Measurements from ENCODE around the gene TLL2.
A peak's percentile ranks its signal among the peaks of the same experiment; 100 is the strongest.

The TLL2 gene

DNA sequence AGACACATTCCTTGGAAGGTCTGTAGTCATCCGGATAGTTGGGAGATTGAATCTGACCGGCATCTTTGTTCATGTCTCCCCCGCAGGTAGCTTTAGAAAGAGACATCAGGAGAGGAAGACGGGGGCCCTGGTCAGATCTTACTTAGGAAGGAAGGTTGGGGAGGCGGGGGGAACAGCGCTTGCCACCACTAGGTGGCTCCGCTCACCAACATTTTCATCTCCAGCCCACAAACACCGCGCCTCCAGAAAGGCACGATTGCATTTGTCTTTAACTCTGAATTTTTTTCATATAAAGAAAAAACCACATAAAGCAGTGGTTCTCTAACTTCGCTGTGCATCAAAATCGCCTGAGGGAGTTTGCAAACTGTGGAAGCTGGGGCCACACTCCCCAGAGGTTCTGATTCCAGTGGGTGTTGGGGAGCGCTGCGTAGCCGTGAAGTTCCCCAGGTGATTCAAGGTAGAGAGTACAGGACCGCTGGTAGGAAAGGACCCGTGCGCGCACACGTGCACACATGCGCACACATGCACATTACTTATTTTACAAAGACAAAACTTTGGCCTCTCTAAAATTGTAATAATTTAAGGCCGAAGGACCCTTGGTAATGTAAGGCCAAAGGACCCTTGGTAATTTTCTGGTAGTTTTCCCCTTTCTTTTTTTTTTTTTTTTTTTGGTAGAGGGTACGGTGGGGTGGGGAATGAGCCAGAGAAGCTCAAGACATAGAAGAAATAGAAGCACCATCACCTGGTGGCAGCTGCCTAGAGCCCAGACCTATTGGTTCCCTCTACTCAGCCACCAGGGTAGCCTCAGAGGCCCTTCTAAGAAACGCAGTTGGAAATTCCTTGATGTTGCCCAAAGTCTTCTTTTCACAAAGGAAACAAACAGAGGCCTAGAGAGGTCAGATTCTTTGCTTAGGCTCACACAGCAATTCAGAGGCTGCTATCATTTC lies 117.5 kb downstream of the TLL2 start:
- DNase-seq (ENCODE audit: low read depth in 2 of 2), result peak; percentile 42 to 44

DNA sequence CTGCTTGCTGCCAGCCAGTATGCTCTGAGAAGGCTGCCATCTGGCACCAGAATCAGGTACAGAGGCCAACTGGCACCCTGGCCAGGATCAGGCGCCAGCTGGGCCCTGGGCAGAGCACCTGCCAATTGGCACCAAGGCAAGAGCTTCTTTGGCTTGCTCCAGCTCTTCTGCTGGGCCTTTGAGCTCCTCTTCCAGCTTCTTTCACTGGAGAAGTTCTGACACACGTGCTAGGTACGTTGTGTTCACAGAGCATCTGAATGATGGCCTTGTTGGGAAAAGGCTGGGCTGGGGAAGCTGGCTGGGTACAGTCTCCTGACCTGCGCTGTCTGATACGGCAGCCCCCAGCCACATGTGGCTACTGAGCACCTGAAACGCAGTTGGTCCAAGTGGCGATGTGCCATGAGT lies 123.3 kb downstream of the TLL2 start:
- no peak for DNase-seq (ENCODE audit: low read depth in 2 of 2)

- no peak for DNase-seq (ENCODE audit: low read depth in 2 of 2)
These were observed 123.9 kb downstream of the TLL2 start for GRCh38 chr10:96389785-96390184.

- DNase-seq (ENCODE audit: low read depth in 2 of 2), result no peak
These were observed 126.1 kb downstream of the TLL2 start for GRCh38 chr10:96387601-96388000.

DNA sequence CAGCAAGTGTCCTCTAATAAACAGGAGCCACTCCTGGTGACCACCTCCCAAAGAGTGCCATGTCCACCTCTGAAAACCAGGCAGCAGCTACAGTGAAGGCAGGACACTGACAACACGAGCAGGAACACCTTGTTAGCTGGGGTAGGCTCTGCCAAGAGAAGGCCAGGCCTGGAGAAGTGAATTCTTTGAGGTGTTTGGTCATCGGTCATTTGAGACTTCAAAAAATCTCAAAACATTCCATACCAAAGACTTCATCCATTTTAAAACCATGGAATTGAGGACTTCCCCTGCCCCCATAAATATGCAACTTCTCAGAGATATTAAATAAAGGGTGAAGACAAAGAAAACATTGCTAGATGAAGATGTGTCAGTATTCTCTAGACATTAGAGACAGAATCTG lies 126.6 kb downstream of the TLL2 start:
- DNase-seq (ENCODE audit: low read depth in 2 of 2), result no peak

DNA sequence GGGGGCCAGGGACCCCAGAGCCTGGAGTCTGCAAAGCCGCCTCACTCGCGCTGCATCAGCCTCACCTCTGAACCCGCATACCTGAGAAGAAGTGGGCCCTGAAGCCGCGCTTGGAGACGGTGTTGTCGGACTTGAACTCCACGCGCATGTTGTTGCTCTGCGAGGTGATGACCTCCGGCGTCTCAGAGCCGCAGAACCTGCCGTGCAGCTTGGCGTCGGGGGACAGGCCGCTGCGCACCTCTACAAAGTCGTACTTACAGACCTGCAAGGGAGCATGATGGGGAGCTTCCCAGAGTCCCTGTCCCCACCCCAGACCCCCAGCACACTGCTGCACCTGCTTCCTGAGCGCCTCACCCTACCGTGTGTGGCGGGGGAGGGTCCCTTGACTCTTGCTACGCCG lies 129.2 kb downstream of the TLL2 start:
- DNase-seq (ENCODE audit: low read depth in 2 of 2), result no peak

- no peak for DNase-seq (ENCODE audit: low read depth in 2 of 2)
These were observed 132.9 kb downstream of the TLL2 start for GRCh38 chr10:96380821-96381220.

GRCh38 chr10:96379758-96380157 lies 134.0 kb downstream of the TLL2 start:
- DNase-seq (ENCODE audit: low read depth in 2 of 2), result no peak

DNA sequence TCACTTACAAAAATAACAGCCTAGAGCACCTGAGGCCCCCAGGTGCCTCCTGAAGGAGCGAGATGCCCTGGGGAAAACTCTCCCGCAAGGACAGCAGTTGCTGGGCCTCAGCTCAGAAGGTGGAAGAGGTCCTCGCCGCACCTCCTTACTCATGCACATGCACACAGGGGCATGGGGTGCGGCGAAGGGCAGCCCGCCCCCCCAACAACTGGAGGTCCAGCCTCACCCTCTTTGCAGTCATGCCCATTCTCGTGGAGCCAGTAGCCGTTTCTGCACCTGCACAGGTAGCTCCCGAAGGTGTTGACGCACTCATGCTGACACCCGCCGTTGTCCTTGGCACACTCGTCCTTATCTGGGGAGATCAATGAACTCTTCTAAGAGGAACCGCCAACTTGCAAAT lies 135.0 kb downstream of the TLL2 start:
- DNase-seq (ENCODE audit: low read depth in 2 of 2), result no peak

GRCh38 chr10:96377816-96378294 lies 135.9 kb downstream of the TLL2 start:
- no peak for DNase-seq (ENCODE audit: low read depth in 2 of 2)

DNA sequence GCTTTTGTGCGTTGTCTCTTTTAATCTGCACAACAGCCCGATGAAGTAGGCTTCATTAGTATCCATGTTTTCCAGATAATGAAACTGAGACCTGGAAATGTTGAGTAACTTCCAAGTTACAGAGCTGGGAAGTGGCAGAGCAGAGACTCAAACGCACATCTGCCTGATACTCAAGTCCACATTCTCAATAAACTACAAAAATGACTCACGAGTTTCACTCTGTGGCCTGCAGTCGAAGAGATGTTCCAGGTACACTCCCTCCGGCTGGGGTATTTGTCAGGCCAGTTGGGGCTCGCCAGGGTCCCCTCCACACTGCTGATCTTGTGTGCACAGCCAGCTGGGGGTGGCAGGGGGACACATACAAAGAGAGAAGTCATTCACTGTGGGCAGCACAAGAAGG lies 137.2 kb downstream of the TLL2 start:
- DNase-seq (ENCODE audit: low read depth in 2 of 2), result no peak

GRCh38 chr10:96374985-96375830 lies 138.5 kb downstream of the TLL2 start:
- DNase-seq (ENCODE audit: low read depth in 2 of 2), result peak; percentile 54

- no peak for DNase-seq (ENCODE audit: low read depth in 2 of 2)
These were observed 139.1 kb downstream of the TLL2 start for GRCh38 chr10:96374639-96374984.

DNA sequence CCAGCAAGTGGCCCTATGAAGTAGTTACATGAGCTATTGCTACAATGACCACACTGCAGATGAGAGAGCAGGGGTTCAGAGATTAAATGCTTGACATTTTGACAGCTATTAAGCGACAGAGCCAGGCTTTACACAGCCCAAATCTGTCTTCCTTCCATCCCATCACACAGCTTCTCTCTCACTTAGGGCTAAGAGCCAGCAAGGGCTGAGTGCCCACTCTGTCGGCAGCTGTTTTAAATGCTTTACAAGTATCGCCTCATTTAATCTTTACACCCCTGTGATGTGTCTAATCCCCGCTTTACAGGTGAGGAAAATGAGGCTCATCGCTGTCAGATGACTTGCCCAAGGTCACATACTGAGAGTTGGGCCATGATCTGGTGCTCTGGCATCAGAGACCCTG lies 139.7 kb downstream of the TLL2 start:
- DNase-seq (ENCODE audit: low read depth in 2 of 2), result no peak

GRCh38 chr10:96371356-96371755 lies 142.4 kb downstream of the TLL2 start:
- no peak for DNase-seq (ENCODE audit: low read depth in 2 of 2)

- peak; percentile 20 to 24 for DNase-seq (ENCODE audit: low read depth in 2 of 2)
These were observed 143.1 kb downstream of the TLL2 start for GRCh38 chr10:96370584-96371157.

DNA sequence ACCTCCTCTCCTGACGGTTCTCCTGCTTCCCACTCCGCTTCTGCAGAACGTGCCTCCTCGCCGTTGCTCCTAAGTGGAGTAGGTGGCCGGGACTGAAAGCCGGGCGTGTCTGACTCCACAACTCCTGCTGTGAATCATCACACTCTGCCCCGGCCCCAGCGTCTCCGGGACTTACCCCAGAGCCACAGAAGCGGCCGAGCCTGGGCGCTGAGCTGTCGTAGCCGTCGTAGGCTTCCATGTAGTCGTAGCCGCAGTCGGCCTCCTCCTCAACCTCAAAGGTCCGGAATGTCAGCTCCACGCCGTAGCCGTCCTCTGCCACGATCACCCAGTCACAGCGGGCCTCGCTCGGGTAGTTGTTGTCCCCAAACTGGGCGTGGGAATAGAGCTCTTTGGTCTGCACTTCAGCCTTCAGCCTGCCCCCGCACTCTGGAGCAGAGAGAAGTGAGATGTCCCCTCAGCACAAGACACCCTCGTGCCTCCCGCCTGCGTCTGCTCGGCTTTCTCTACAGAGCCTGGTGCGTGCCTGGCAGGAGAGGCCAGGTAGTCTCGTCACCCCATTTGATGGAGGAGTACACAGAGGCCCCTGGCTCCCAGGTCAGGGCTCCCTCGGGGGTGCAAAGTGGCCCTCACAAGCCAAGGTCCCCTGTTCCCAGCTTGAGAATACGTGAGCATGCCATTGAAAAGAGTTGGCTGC lies 143.7 kb downstream of the TLL2 start:
- DNase-seq (ENCODE audit: low read depth in 2 of 2), result no peak

- DNase-seq (ENCODE audit: low read depth in 2 of 2), result no peak
These were observed 144.8 kb downstream of the TLL2 start for GRCh38 chr10:96368971-96369370.

GRCh38 chr10:96367470-96367869 lies 146.3 kb downstream of the TLL2 start:
- no peak for DNase-seq (ENCODE audit: low read depth in 2 of 2)

DNA sequence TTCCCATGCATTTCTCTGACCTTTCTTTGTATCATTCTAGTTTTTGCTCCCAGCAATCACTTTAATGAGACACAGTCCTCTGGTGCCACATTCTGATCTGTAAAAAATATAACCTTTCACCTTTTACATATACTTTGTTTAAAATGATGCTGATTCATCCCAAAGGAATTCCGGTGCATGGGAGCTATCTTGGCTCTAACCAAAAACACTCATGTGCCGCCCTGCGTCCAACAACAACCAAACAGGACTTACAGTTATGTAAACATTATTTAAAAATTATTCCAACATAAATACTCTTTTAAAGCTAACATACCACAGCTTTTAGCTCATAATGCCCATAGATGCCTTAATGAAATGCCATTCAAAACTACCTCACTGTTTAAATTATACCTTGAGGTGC lies 147.2 kb downstream of the TLL2 start:
- no peak for DNase-seq (ENCODE audit: low read depth in 2 of 2)

- no peak for DNase-seq (ENCODE audit: low read depth in 2 of 2)
These were observed 148.2 kb downstream of the TLL2 start for GRCh38 chr10:96365571-96365970.

DNA sequence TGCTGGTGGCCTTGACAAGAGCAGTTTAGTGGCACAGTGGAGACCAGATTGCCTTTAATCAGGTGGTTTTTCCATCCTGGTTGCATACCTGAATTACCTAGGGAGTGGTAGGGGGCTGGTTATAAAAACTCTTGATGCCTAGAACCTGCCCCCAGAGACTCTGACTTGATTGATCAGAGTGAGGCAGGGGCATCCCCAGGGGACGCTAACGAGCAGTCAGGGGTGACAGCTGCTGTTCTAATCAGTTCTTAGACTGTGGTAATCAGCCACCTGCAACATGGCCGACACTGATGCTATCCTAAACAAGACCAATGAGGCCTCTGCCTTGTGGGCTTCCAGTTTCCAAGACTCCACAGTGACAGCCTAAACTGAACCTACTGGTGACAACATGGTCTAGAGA lies 153.0 kb downstream of the TLL2 start:
- no peak for DNase-seq (ENCODE audit: low read depth in 2 of 2)
